ENCODE results near the gene DACT2.
"Not testable (repeated sequence)": the region's sequence is repeated elsewhere in the genome, so short reads cannot be mapped to it uniquely, and the experiment has no call there.

Gene DACT2

GRCh38 chr6:168282985-168283685 is 36.4 kb downstream of the DACT2 start:
- DNase-seq (ENCODE audit: low read depth) = no peak

GRCh38 chr6:168281826-168282225 is 37.8 kb downstream of the DACT2 start:
- no peak for DNase-seq (ENCODE audit: low read depth)

- DNase-seq (ENCODE audit: low read depth) = not testable (repeated sequence)
Measured at GRCh38 chr6:168281314-168281713, 38.3 kb downstream of the DACT2 start.

- DNase-seq (ENCODE audit: low read depth) = no peak
Measured at GRCh38 chr6:168280899-168281245, 38.7 kb downstream of the DACT2 start.

DNA sequence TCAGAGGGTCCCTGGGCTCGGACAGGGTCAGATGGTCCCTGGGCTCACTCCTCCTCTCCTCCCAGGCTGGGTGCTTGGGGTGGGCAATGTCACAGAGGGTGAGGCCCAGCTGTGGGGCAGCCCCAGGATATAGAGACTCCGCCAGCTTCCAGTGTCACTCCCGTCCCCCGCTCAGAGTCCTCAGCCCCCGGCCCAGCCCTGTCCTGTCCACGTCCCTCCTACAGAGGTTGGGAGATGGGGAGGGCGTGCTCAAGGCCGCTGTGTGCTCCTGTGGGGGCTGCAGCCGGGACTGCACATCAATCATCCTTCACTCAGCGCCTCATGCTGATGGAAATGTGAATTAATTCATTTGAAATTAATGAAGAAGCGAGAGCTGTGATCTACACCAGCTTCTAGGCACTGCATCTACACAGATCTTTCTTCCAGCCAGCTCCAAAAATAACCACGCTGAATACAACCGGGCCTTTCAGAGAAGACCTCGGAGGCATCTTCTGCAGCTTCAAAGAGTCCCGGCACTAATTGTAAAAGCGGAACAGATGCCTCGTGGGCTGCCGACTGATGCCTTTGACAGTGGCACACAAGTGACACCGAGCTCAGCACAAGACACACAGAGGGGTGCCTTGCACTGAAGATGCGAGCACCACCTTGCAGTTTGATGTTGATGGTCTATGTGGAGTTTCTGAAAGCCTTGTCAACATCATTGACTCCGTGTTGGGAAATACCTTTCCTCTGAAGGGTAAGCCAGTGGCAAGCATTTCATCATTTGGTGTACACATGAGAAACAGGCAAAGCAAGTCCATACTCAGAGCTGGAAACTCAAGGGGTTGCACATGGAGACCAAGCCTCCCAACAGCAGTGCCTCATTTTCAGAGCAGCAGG is 39.3 kb downstream of the DACT2 start:
- DNase-seq (ENCODE audit: low read depth) = no peak

DNA sequence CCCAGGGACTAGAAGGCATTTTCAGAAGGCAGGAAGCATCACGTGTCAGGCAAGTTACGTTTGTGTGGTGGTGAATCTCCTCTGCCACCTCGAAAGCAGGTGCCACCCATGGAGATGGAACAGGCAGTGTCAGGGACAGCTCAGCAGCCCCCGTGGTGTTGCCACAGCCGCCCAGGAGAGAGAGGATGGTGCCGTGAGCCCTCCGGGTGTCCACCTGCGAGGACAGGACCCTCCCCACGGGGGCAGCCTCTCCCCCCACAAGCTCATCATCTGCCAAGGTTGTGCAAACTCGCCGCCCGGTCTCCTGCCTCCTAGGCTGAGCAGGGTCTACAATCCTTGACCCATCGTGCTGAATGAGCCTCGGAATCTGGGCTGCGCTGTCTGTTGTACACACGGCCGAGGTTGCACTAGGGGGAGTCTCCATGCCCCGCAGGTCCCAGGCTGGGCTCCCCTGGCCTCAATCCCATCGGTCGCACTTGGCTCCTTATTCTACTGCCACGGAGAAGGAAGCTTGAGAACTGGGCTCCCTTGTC is 40.1 kb downstream of the DACT2 start:
- no peak for DNase-seq (ENCODE audit: low read depth)

DNA sequence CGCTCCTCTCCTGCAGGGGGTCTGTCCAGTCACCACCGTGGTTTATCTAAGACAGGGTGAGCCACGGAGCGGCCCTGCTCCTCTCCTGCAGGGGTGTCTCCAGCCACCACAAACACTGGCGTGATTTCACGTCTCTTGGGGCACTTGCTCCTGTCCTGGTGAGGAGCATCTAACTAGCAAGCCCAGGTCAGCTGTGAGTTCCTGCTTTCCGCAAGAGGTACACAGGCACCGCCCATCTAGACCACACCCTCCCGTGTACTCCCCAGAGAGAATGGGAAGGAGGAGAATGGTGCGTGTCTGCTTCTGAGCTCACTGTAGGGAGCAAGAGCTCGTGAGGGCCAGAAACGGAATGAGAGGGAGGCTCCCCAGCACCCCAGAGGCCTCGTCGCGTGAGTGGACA is 40.7 kb downstream of the DACT2 start:
- DNase-seq (ENCODE audit: low read depth) = no peak

GRCh38 chr6:168277274-168277669 is 42.3 kb downstream of the DACT2 start:
- DNase-seq (ENCODE audit: low read depth) = no peak

DNA sequence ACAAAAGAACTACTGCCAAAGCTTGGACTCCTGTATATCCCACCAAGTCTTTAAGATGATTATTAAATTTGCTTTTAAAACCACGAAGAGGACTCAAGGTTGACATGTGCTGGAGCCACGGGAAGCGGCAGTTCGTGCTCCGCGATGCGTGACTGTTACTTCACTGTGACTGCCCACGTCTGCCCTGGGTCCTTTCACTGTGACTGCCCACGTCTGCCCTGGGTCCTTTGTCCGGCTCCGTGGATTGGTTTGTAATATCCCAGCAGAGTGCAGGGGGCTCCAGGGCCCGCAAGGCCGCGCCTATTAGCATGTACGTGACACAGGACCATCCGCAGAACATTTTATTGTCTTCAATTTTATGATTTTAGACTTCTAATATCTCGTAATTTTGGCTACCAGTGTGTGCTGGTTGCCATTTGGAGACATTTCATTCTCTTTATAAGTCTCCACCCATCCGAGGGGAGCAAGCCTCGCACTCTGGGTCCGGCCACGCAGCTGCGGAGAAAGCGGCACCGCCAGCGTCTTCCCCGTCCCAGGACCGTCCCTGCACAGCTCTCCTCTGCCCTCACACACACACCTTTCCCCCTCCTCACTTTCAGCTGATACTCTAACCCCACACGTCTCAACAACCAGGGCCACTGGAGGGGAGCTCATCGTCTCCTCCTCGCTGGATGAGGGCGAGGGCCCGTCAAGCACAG is 42.9 kb downstream of the DACT2 start:
- DNase-seq (ENCODE audit: low read depth) = no peak

GRCh38 chr6:168275168-168275567 is 44.4 kb downstream of the DACT2 start:
- DNase-seq (ENCODE audit: low read depth) = no peak

DNA sequence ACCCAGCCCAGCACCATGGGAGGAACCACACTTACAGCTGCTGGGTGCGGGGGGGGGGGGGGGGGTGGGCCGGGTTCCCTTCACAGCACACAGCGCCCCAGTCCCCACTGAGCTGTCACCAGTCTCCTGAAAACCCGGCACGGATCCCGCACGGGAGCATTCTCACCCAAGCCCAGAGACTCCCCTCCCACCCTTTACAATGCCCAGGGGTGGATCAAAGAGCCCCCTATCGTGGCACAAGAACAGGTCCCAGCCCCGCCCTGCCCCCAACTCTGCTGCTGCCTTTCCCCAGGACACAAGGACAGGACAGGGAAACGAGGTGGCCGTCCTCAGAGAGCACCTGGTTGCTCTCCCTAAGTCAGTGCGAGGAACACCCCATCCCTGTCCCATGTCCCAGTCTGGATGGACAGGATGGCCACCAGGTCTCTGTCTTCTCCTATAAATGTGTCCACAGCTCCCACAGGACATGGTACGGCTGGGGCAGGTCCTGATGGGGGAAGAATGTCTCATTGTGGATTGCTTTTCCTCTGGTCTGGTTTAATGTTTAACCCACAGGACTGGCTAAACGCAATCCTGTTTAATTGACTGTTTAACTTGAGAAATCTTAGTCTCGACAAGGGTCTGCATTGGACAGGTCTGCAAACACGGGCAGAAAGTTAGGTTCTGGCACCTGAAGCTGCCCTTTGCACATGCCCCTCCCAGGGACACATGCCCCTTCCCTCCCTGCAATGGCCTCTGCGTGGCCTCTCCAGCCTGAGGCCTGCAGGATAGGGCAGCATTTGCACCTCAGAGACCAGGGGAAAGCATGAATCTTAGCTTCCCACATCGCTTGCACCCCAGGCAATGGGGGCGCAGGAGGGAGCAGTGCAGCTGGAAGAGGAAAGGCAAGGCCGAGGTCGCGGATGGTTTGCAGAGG is 45.3 kb downstream of the DACT2 start:
- no peak for DNase-seq (ENCODE audit: low read depth)

GRCh38 chr6:168273441-168274036 is 46.0 kb downstream of the DACT2 start:
- no peak for DNase-seq (ENCODE audit: low read depth)

DNA sequence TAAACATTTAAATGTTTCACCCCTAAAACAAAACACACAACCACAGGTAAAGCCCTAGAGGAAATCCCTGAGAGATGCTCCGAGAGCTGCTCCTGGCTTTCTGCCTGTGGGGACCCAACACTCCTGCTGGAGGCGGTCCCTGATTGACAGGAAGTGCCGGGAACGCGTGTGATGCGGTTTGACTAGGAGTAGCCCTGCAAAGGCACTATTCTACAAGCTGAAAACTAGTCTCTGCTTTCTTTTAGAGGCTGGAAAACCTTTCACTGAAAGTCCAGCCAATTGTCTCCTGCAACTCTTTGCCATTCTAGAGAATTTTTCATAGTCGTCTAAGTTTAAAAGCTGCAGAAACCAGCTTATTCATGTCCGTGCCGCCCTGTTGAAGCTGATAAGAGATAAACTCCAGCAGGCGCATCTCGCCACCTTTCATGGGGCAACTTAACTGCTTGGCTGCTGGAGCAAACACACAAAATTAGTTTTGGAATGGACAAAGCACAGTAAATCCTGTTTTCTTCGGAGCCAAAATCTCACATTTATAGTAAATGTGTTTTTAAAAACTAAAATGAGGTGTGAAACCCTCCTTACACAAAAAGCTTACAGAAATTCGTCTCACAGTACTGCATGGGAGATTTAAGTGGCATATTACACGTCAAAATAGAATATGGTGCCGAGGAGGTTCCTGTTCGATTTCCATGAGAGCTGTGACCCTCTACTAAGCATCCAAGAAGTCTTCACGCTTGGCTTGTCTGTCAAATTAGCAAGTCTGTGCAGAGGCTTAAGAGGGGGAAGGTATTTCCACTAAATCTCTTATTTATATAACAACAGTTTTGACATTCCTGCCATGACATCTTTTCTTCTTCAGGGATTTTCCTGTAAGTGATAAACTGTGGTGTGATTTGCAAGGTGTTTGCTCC is 46.9 kb downstream of the DACT2 start:
- DNase-seq (ENCODE audit: low read depth) = no peak

DNA sequence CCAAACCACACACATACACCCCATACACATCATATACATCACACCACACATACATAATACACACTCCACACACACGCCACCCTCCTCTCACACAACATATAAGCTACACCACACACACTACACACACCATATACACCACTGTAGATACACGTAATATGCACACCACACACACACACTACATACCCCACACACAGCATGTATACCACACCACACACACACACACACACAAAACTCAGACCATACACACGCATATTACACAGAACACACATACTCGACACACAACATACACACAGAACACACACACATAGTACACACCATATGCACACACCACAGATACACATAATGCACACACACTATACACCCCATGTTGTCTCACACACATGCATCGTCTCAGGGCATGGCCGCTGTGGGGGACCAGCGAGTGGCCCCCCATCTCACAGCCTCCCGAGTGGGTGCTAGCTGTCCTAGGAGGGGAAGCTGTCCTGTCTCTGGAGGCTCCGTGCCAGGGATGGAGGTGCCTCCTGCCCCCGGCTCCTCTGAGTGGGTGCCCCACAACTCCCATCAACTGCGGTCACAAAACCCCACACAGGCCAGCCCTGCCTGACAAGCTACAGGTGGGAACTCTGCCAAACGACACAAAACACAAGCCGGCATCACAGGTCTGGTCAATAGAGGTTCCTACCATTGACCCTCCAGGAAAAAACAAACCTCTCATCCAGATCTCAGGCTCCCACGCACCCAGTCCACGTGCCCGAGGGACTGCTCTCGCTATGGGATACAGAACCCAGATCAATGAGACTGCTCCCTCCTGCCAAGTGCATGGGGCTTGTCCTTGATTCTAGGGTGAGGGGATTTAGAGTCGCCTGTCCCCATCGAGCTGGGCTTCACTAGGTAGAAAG is 49.1 kb downstream of the DACT2 start:
- no peak for DNase-seq (ENCODE audit: low read depth)

DNA sequence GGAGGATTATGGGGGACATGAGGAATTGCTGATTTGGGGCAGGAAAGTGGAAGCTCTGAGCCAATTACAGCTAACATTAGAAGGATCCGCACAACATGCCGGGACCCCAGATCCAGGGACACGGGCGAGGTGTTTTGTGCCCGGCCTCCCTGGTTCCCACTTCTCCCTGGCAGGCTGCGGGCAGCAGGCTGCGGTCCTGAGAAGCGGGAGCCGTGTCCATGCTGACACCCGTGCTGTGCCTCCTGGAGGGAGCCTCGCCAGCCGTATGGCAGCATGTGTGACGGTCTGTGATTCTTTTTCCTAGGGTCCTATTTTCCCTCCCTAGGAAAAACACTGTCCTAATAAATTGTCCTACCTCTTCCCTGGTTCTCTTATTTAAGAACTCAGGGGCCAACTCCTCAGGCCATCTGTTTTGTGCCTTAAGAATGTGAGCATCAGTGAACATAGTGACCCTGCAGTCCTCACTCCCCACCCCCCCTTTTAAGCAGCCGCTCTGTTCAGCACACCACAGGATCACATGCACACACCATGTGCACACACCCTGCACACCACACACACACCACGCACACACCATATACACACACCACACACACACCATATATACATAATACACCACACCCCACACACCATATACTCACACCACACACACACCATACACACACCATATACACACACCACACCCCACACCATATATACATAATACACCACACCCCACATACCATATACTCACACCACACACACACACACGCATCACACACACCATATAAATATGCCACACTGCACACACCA is 49.9 kb downstream of the DACT2 start:
- DNase-seq (ENCODE audit: low read depth) = no peak

DNA sequence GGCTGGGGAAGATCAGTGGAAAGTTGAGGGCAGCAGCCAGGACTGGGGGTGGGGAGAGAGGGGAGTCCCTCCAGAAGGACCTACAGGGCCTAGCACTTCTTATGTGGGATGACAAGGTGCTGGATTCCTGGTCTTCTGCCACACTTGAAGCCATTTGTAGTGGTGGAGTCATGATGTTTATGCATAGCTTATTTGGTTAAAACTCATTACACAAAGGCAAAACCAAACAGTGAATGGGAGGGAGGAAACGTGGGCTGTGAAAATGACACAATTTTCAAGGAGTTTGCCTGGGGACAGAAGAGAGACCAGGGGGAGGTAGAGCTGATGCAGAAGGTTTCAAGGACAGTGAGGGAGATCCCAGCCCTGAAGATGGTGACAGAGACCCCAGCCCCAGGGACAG is 50.8 kb downstream of the DACT2 start:
- no peak for DNase-seq (ENCODE audit: low read depth)

- not testable (repeated sequence) for DNase-seq (ENCODE audit: low read depth)
Measured at GRCh38 chr6:168267779-168268178, 51.8 kb downstream of the DACT2 start.
